ENCODE data around the gene ESM1.

Gene ESM1

GRCh38 chr5:54981928-54982327 is 3.5 kb downstream of the ESM1 start:
- Histone ChIP-seq H3K9me3 (ENCODE audit: insufficient read depth, low read length) (no peaks in the 10 kb centered on the region), H3K27me3 (ENCODE audit: insufficient read depth, insufficient read length) (no peaks in the 10 kb centered on the region), H3K36me3 (ENCODE audit: insufficient read depth, insufficient read length, low read length) (no peaks in the 10 kb centered on the region), H3K9ac (ENCODE audit: insufficient read length, low read depth) (no peak overlapping the region), H3K4me3 (ENCODE audit: insufficient read length, low read depth) (no peak overlapping the region), H3K4me1 (ENCODE audit: insufficient read depth, insufficient read length) (no peaks in the 10 kb centered on the region)
- TF ChIP-seq ZNF274 (IDR thresholded peaks at IDR 0.05; ENCODE audit: low read depth, low read length) = no peak
- TF ChIP-seq SUZ12 (IDR thresholded peaks at IDR 0.05; ENCODE audit: extremely low read depth, insufficient read depth, insufficient read length) = no peak
- no peak for TF ChIP-seq YY1 (IDR thresholded peaks at IDR 0.05; ENCODE audit: insufficient read depth, insufficient read length)
- no peak for DNase-seq (ENCODE audit: low read depth, low spot score)

GRCh38 chr5:54975701-54976100 is 9.7 kb downstream of the ESM1 start:
- no peak for DNase-seq (ENCODE audit: low read depth, low spot score)
- no peaks in the 10 kb centered on the region for H3K4me1 ChIP-seq (ENCODE audit: insufficient read depth, insufficient read length)
- H3K4me3 ChIP-seq (ENCODE audit: insufficient read length, low read depth) = no peak overlapping the region
- H3K27me3 ChIP-seq (ENCODE audit: insufficient read depth, insufficient read length) = no peaks in the 10 kb centered on the region
- H3K9ac ChIP-seq (ENCODE audit: insufficient read length, low read depth) = no peak overlapping the region
- TF ChIP-seq YY1 (IDR thresholded peaks at IDR 0.05; ENCODE audit: insufficient read depth, insufficient read length) (no peak), ZNF274 (IDR thresholded peaks at IDR 0.05; ENCODE audit: low read depth, low read length) (no peak), SUZ12 (IDR thresholded peaks at IDR 0.05; ENCODE audit: extremely low read depth, insufficient read depth, insufficient read length) (no peak)
- H3K36me3 ChIP-seq (ENCODE audit: insufficient read depth, insufficient read length, low read length) = no peaks in the 10 kb centered on the region
- H3K9me3 ChIP-seq (ENCODE audit: insufficient read depth, low read length) = no peaks in the 10 kb centered on the region

DNA sequence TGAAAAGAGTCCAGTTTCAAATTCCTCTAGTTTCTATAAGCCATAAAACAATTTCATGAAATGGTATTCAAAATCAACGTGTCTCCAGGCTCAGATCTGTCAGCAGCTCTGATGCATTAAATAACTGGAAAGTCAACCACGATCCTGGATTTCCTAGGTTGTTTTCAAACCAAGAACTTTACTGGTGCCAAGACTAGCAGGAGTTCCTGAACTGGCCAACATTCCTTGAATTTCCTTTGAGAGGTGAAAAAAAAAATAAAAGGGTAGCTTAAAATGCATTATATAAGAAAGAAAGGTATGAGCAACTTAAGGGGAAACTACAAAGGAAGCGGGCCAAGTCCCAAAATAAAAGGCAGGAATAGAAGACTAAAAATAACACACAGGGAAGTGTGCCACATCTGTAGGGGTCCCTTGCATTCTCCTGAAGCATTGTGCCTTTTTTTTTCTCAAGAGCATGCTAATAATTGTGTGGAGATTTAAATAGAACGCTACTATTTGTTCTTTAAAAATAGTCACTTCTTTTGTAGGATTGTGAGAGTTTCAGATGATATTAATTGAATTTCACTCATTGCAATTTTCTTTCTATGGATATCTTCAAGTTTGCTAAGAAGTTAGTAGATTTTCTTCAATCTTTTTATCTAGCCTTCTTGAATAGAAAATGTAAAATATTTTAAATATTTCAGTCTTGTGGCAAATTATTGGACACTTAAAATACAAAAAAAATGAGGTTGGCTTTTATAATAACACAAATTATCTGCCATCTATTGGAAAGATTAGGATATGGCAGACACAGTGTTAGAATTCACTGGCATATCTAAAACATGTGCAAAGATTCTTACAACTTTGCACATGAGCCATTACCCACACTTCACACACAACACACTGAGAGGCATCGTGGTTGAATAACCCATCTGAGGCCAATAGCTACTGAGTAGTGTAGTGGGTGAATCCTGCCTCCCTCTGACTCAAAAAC is 15.3 kb downstream of the ESM1 start:
- Histone ChIP-seq H3K27me3 (ENCODE audit: insufficient read depth, insufficient read length) (no peaks in the 10 kb centered on the region), H3K4me3 (ENCODE audit: insufficient read length, low read depth) (no peak overlapping the region), H3K9ac (ENCODE audit: insufficient read length, low read depth) (no peak overlapping the region), H3K4me1 (ENCODE audit: insufficient read depth, insufficient read length) (no peaks in the 10 kb centered on the region), H3K36me3 (ENCODE audit: insufficient read depth, insufficient read length, low read length) (no peaks in the 10 kb centered on the region), H3K9me3 (ENCODE audit: insufficient read depth, low read length) (no peaks in the 10 kb centered on the region)
- no peak for TF ChIP-seq ZNF274 (IDR thresholded peaks at IDR 0.05; ENCODE audit: low read depth, low read length)
- TF ChIP-seq SUZ12 (IDR thresholded peaks at IDR 0.05; ENCODE audit: extremely low read depth, insufficient read depth, insufficient read length) = no peak
- no peak for TF ChIP-seq YY1 (IDR thresholded peaks at IDR 0.05; ENCODE audit: insufficient read depth, insufficient read length)
- DNase-seq (ENCODE audit: low read depth, low spot score) = no peak

DNA sequence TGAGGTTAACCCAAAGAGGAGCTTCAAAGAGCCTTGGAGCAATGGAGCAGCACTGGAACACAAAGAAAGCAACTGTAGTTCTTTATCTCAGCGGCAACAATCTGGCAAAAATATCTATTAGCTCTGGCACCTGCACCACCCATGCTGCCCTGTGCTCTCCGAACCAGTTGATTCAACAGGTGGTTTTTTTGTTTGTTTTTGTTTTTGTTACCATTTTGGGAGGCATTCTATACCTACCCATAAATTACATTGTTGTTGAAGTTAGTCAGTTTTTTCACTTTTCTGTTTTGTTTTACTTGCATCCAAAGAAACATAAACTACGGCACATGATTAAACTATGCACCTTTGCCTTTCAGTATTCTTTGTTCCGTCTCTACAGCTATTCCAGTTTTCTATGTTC is 16.2 kb downstream of the ESM1 start:
- Histone ChIP-seq H3K4me3 (ENCODE audit: insufficient read length, low read depth) (no peak overlapping the region), H3K4me1 (ENCODE audit: insufficient read depth, insufficient read length) (no peaks in the 10 kb centered on the region), H3K9ac (ENCODE audit: insufficient read length, low read depth) (no peak overlapping the region), H3K9me3 (ENCODE audit: insufficient read depth, low read length) (no peaks in the 10 kb centered on the region), H3K27me3 (ENCODE audit: insufficient read depth, insufficient read length) (no peaks in the 10 kb centered on the region), H3K36me3 (ENCODE audit: insufficient read depth, insufficient read length, low read length) (no peaks in the 10 kb centered on the region)
- TF ChIP-seq SUZ12 (IDR thresholded peaks at IDR 0.05; ENCODE audit: extremely low read depth, insufficient read depth, insufficient read length) (no peak), YY1 (IDR thresholded peaks at IDR 0.05; ENCODE audit: insufficient read depth, insufficient read length) (no peak), ZNF274 (IDR thresholded peaks at IDR 0.05; ENCODE audit: low read depth, low read length) (no peak)
- no peak for DNase-seq (ENCODE audit: low read depth, low spot score)

DNA sequence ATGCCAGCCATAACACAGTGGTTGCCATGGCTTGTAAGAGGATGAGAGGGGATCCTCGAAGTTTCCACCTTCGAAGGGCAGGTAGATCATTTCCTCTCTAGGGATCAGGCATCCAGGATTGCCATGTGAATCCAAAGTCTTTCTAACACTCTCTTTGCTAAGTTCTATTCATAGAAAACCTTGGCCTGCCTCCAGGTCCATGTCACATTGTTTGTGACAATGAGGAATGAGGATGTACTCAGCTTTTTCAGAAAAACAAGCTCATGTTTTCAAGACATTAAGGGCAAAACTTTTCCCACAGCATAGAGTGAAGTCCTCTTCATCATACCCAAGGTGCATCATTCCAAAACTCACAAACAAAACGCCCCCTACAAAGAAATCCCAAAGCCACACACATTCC is 19.6 kb downstream of the ESM1 start:
- Histone ChIP-seq H3K9me3 (ENCODE audit: insufficient read depth, low read length) (no peaks in the 10 kb centered on the region), H3K27me3 (ENCODE audit: insufficient read depth, insufficient read length) (no peaks in the 10 kb centered on the region), H3K4me1 (ENCODE audit: insufficient read depth, insufficient read length) (no peaks in the 10 kb centered on the region), H3K9ac (ENCODE audit: insufficient read length, low read depth) (no peak overlapping the region), H3K4me3 (ENCODE audit: insufficient read length, low read depth) (no peak overlapping the region), H3K36me3 (ENCODE audit: insufficient read depth, insufficient read length, low read length) (no peaks in the 10 kb centered on the region)
- DNase-seq (ENCODE audit: low read depth, low spot score) = no peak
- TF ChIP-seq SUZ12 (IDR thresholded peaks at IDR 0.05; ENCODE audit: extremely low read depth, insufficient read depth, insufficient read length) = no peak
- TF ChIP-seq YY1 (IDR thresholded peaks at IDR 0.05; ENCODE audit: insufficient read depth, insufficient read length) = no peak
- TF ChIP-seq ZNF274 (IDR thresholded peaks at IDR 0.05; ENCODE audit: low read depth, low read length) = no peak

DNA sequence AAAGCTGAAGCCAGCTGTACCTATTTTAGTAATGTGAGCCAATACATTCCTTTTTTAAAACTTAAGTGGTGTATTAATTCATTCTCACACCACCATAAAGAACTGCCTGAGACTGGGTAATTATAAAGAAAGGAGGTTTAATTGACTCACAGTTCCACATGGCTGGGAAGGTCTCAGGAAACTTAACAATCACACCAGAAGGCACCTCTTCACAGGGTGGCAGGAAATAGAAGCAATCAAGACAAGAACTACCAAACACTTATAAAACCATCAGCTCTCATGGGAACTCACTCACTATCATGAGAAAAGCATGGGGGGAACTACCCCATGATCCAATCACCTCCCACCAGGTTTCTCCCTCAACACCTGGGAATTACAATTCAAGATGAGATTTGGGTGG is 21.0 kb downstream of the ESM1 start:
- H3K4me3 ChIP-seq (ENCODE audit: insufficient read length, low read depth) = no peak overlapping the region
- no peaks in the 10 kb centered on the region for H3K9me3 ChIP-seq (ENCODE audit: insufficient read depth, low read length)
- no peak for DNase-seq (ENCODE audit: low read depth, low spot score)
- no peaks in the 10 kb centered on the region for H3K36me3 ChIP-seq (ENCODE audit: insufficient read depth, insufficient read length, low read length)
- no peaks in the 10 kb centered on the region for H3K27me3 ChIP-seq (ENCODE audit: insufficient read depth, insufficient read length)
- H3K4me1 ChIP-seq (ENCODE audit: insufficient read depth, insufficient read length) = no peaks in the 10 kb centered on the region
- H3K9ac ChIP-seq (ENCODE audit: insufficient read length, low read depth) = no peak overlapping the region
- TF ChIP-seq ZNF274 (IDR thresholded peaks at IDR 0.05; ENCODE audit: low read depth, low read length) (no peak), YY1 (IDR thresholded peaks at IDR 0.05; ENCODE audit: insufficient read depth, insufficient read length) (no peak), SUZ12 (IDR thresholded peaks at IDR 0.05; ENCODE audit: extremely low read depth, insufficient read depth, insufficient read length) (no peak)

DNA sequence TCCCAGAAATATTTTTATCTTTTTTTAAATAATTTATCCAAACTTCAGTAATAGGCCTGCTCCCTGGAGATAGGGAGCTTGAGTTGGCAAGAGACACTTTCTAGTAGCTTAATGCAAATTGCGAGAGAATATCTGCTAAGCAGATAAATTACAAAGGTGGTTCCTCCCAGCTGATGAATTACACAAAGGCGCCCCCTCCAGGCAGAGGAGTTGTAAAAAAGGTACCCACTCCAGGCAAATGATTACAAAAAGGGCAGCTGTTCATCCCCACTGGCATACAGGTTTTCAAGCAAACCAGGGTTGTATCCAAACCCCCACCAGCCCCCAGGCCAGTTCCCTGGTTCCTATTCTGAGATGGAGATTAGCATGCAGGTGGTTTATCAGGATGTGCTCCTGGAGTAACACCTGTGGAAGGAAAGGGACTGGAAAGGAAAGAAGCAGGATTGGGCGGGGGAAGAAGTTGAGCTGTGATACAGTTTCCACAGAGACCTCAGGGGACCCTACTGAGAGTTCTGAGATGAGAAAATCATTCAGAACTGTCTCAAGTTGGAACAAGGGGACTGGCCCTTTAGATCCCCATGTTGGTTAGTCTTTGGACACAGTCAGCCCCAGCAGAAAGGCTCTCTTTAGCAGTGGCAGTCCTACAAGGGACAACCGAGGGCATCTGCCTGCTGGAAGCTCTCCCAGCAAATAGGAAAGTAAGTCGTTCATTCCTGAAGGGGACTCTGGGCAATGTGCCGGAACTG is 25.5 kb downstream of the ESM1 start:
- Histone ChIP-seq H3K9me3 (ENCODE audit: insufficient read depth, low read length) (no peaks in the 10 kb centered on the region), H3K4me1 (ENCODE audit: insufficient read depth, insufficient read length) (no peaks in the 10 kb centered on the region), H3K9ac (ENCODE audit: insufficient read length, low read depth) (no peak overlapping the region), H3K4me3 (ENCODE audit: insufficient read length, low read depth) (no peak overlapping the region), H3K27me3 (ENCODE audit: insufficient read depth, insufficient read length) (no peaks in the 10 kb centered on the region), H3K36me3 (ENCODE audit: insufficient read depth, insufficient read length, low read length) (no peaks in the 10 kb centered on the region)
- DNase-seq (ENCODE audit: low read depth, low spot score) = no peak
- no peak for TF ChIP-seq YY1 (IDR thresholded peaks at IDR 0.05; ENCODE audit: insufficient read depth, insufficient read length)
- TF ChIP-seq ZNF274 (IDR thresholded peaks at IDR 0.05; ENCODE audit: low read depth, low read length) = no peak
- no peak for TF ChIP-seq SUZ12 (IDR thresholded peaks at IDR 0.05; ENCODE audit: extremely low read depth, insufficient read depth, insufficient read length)

All from NT2/D1 (cell line).